ENCODE results near the gene CYCS. TPM values are rescaled to one million over a fixed set of nuclear protein-coding genes. Genes with fewer than 3 reads are reported as not detected.

The CYCS gene
- total RNA-seq, 1 donor: 22.8 TPM

DNA sequence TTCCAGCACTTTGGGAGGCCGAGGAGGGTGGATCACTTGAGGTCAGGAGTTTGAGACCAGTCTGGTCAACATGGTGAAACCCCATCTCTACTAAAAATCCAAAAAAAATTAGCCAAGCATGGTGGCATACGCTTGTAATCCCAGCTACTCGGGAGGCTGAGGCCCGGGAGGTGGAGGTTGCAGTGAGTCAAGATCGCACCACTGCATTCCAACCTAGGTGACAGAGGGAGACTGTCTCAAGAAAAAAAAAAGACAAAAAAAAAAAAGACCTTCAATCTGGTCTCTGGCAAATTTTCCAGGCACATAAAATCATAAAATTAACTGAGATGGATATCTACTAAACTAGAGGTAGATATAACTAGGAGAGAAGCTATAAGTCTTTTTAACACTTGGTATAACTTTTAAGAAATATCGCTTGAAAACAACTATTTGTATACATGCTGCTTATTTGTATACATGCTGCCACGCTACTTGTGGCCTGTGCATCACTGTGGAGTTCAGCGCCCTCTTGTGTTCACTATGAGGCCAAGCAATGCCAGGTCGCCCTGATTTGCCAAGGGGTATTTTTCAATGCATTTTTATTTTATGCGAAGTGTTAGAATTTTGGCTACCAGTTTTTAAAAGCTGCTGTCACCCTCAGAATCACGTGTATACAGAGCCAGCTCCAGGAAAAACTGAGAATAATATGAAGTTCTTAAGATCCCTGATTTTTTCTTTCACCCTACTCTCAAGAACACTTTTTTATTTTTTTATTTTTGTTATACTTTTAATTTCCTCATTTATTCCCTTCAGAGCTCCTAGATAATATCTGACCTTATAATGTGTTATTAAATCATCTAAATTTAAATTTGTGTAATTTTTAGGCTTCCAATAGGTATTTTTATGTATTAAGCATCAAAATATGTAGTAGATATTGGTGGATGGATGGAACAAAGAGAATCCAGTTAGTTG, 26.7 kb downstream of the CYCS start:
- H4K20me1 ChIP-seq (ENCODE audit: insufficient read depth, low read length): no peaks in the 10 kb centered on the region
- H2AFZ ChIP-seq (ENCODE audit: low read length): no peak overlapping the region
- H3K27me3 ChIP-seq (ENCODE audit: insufficient read depth, low read length): no peaks in the 10 kb centered on the region
- H3K36me3 ChIP-seq (ENCODE audit: insufficient read depth, low read length): no peaks in the 10 kb centered on the region
- H3K4me1 ChIP-seq (ENCODE audit: insufficient read depth, low read length): no peaks in the 10 kb centered on the region
- H3K4me2 ChIP-seq (ENCODE audit: insufficient read depth, low read length): peak overlapping the region; percentile 57
- H3K9me3 ChIP-seq (ENCODE audit: low read depth, low read length): no peaks in the 10 kb centered on the region
- TF ChIP-seq, protein P1, sequence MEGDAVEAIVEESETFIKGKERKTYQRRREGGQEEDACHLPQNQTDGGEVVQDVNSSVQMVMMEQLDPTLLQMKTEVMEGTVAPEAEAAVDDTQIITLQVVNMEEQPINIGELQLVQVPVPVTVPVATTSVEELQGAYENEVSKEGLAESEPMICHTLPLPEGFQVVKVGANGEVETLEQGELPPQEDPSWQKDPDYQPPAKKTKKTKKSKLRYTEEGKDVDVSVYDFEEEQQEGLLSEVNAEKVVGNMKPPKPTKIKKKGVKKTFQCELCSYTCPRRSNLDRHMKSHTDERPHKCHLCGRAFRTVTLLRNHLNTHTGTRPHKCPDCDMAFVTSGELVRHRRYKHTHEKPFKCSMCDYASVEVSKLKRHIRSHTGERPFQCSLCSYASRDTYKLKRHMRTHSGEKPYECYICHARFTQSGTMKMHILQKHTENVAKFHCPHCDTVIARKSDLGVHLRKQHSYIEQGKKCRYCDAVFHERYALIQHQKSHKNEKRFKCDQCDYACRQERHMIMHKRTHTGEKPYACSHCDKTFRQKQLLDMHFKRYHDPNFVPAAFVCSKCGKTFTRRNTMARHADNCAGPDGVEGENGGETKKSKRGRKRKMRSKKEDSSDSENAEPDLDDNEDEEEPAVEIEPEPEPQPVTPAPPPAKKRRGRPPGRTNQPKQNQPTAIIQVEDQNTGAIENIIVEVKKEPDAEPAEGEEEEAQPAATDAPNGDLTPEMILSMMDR (IDR thresholded peaks at IDR 0.05; ENCODE audit: extremely low read depth, low read depth, low read length): peak; percentile 99
- no peaks in the 10 kb centered on the region for H3K79me2 ChIP-seq (ENCODE audit: insufficient read depth, low read length)
- H3K4me3 ChIP-seq (ENCODE audit: insufficient read depth, low read length): no peak overlapping the region
- DNase-seq (ENCODE audit: insufficient read length, low spot score, missing footprints): peak; percentile 85
- no peak overlapping the region for H3K27ac ChIP-seq (ENCODE audit: low read depth, low read length)

DNA sequence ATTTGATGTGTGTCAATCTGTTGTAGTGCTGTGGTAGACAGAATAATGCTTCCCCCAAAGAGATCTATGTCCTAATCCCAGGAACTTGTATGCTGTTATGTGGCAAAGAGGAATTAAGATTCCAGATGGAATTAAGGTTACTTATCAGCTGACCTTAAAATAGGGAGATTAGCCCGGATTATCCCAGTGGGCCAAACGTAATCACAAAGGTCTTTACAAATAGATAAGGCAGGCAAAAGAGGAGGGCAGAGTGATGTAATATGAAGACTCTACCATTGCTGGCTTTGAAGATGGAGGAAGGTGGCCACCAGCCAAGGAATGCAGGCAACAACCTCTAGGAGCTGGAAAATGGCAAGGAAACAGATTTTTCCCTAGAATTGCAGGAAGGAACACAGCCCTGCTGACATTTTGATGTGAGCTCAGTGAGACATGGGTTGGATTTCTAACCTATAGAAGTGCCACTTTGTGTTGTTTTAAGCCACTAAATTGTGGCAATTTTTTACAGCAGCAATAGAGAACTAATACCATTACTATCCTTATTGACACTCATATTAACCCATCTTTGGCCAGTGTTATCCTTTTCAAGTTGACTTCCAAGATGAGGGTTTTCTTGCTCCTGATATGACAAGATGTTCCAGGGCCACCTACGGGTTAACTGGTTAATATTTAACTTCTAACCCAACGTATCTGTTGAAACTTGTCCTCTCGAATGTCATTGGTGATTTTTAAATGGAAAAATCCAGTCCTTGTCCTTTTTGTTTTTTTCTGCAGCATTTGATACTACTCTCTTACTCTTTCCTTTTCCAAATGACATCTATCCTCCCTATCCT, 29.3 kb downstream of the CYCS start:
- no peaks in the 10 kb centered on the region for H3K27me3 ChIP-seq (ENCODE audit: insufficient read depth, low read length)
- TF ChIP-seq, protein P1 (IDR thresholded peaks at IDR 0.05; ENCODE audit: extremely low read depth, low read depth, low read length): no peak
- H3K27ac ChIP-seq (ENCODE audit: low read depth, low read length): no peak overlapping the region
- H4K20me1 ChIP-seq (ENCODE audit: insufficient read depth, low read length): no peaks in the 10 kb centered on the region
- no peaks in the 10 kb centered on the region for H3K36me3 ChIP-seq (ENCODE audit: insufficient read depth, low read length)
- no peak for DNase-seq (ENCODE audit: insufficient read length, low spot score, missing footprints)
- H3K79me2 ChIP-seq (ENCODE audit: insufficient read depth, low read length): no peaks in the 10 kb centered on the region
- no peak overlapping the region for H3K4me3 ChIP-seq (ENCODE audit: insufficient read depth, low read length)
- H2AFZ ChIP-seq (ENCODE audit: low read length): no peak overlapping the region
- no peak overlapping the region for H3K4me2 ChIP-seq (ENCODE audit: insufficient read depth, low read length)
- H3K4me1 ChIP-seq (ENCODE audit: insufficient read depth, low read length): peaks cover 5% of the 10 kb centered on the region
- H3K9me3 ChIP-seq (ENCODE audit: low read depth, low read length): no peaks in the 10 kb centered on the region

DNA sequence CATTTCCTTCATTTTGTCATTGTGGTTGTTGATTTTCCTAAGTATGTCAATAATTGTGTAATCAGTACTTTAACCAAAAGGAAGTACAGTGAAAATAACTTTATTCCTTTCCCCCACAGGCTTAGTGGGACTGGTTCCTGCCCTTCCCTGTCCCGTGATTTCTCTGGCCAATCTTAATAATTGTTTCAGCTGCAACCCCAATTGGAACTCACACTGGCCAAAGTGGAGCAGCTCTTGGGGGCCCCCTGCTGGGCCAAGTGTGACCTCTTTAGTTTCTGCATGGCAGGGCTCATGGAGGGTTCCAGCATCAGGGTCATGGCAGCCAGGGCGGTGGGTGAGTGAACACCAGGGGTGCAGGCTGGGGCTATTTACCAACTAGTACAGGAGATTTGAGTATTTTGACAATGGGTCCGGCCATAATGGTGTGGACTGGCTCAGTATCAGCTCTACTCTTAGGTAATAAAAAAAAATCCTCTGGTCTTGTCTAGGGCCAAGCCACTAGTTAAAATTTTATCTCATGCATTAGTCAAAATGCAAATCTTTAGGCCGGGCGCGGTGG, 31.7 kb downstream of the CYCS start:
- no peak overlapping the region for H3K27ac ChIP-seq (ENCODE audit: low read depth, low read length)
- H3K4me2 ChIP-seq (ENCODE audit: insufficient read depth, low read length): peak overlapping the region; percentile 69
- peak; percentile 84 for DNase-seq (ENCODE audit: insufficient read length, low spot score, missing footprints)
- no peaks in the 10 kb centered on the region for H3K27me3 ChIP-seq (ENCODE audit: insufficient read depth, low read length)
- H3K4me1 ChIP-seq (ENCODE audit: insufficient read depth, low read length): peaks cover 5% of the 10 kb centered on the region
- H3K36me3 ChIP-seq (ENCODE audit: insufficient read depth, low read length): no peaks in the 10 kb centered on the region
- TF ChIP-seq, protein P1 (IDR thresholded peaks at IDR 0.05; ENCODE audit: extremely low read depth, low read depth, low read length): peak; percentile 96
- no peak overlapping the region for H3K4me3 ChIP-seq (ENCODE audit: insufficient read depth, low read length)
- peak overlapping the region; percentile 36 for H2AFZ ChIP-seq (ENCODE audit: low read length)
- H4K20me1 ChIP-seq (ENCODE audit: insufficient read depth, low read length): no peaks in the 10 kb centered on the region
- no peaks in the 10 kb centered on the region for H3K9me3 ChIP-seq (ENCODE audit: low read depth, low read length)
- H3K79me2 ChIP-seq (ENCODE audit: insufficient read depth, low read length): no peaks in the 10 kb centered on the region
